Measurements from ENCODE around the gene NENF. TPM values are rescaled to one million over a fixed set of nuclear protein-coding genes. Genes with fewer than 3 reads are reported as not detected.

The NENF gene
- total RNA-seq, 2 experiments from 2014 or later = 21.2 to 22.4 TPM

GRCh38 chr1:212452323-212453155 lies 19.8 kb downstream of the NENF start:
- H3K27ac Mint-ChIP-seq = no peak overlapping the region
- no peaks in the 10 kb centered on the region for H3K9me3 Mint-ChIP-seq
- Histone ChIP-seq H3K9me3 (ENCODE audit: control insufficient read depth in 1 of 2, insufficient read depth in 1 of 2, low read length in 2 of 2) (no peaks in the 10 kb centered on the region), H3K4me1 (ENCODE audit: insufficient read depth, low read length) (peaks cover 5% of the 10 kb centered on the region), H3K27ac (ENCODE audit: low read depth in 1 of 2, low read length in 2 of 2) (no peak overlapping the region), H3K4me3 (ENCODE audit: low read length) (no peak overlapping the region), H3K36me3 (ENCODE audit: insufficient read depth, low read length) (no peaks in the 10 kb centered on the region), H3K27me3 (ENCODE audit: control insufficient read depth in 1 of 2, insufficient read depth in 2 of 2, low read length in 2 of 2) (no peaks in the 10 kb centered on the region)
- peaks cover 1% of the 10 kb centered on the region for H3K4me1 Mint-ChIP-seq (ENCODE audit: low read depth)
- ATAC-seq (ENCODE audit: poor library complexity) (no peak), DNase-seq (no peak)
- H3K36me3 Mint-ChIP-seq (ENCODE audit: low read depth) = no peaks in the 10 kb centered on the region
- TF ChIP-seq CTCF (IDR thresholded peaks at IDR 0.05) = no peak
- CTCF ChIA-PET = no interaction called here
- H3K4me3 Mint-ChIP-seq = no peak overlapping the region
- POLR2A ChIA-PET = interaction anchor here (0.6 kb wide), 1 partner anchor 14 kb away, joined by 5 read pairs; no protein-coding TSS in a partner anchor
- intact Hi-C loops (cut with DNase I, micrococcal nuclease) = no loop called here
- no peaks in the 10 kb centered on the region for H3K27me3 Mint-ChIP-seq

- Mint-ChIP-seq H3K27ac (no peak overlapping the region), H3K36me3 (ENCODE audit: low read depth) (no peaks in the 10 kb centered on the region), H3K4me1 (ENCODE audit: low read depth) (peaks cover 7% of the 10 kb centered on the region), H3K4me3 (no peak overlapping the region), H3K27me3 (no peaks in the 10 kb centered on the region), H3K9me3 (no peaks in the 10 kb centered on the region)
- Histone ChIP-seq H3K4me1 (ENCODE audit: insufficient read depth, low read length) (peaks cover 5% of the 10 kb centered on the region), H3K27ac (ENCODE audit: low read depth in 1 of 2, low read length in 2 of 2) (no peak overlapping the region), H3K4me3 (ENCODE audit: low read length) (no peak overlapping the region), H3K27me3 (ENCODE audit: control insufficient read depth in 1 of 2, insufficient read depth in 2 of 2, low read length in 2 of 2) (no peaks in the 10 kb centered on the region), H3K9me3 (ENCODE audit: control insufficient read depth in 1 of 2, insufficient read depth in 1 of 2, low read length in 2 of 2) (no peaks in the 10 kb centered on the region), H3K36me3 (ENCODE audit: insufficient read depth, low read length) (no peaks in the 10 kb centered on the region)
- POLR2A ChIA-PET = no interaction called here
- CTCF ChIA-PET = no interaction called here
- no peak for TF ChIP-seq CTCF (IDR thresholded peaks at IDR 0.05)
- DNase-seq (no peak), ATAC-seq (ENCODE audit: poor library complexity) (no peak)
- intact Hi-C loops (cut with DNase I, micrococcal nuclease) = no loop called here
Observed at GRCh38 chr1:212453156-212453857, 20.6 kb downstream of the NENF start.

DNA sequence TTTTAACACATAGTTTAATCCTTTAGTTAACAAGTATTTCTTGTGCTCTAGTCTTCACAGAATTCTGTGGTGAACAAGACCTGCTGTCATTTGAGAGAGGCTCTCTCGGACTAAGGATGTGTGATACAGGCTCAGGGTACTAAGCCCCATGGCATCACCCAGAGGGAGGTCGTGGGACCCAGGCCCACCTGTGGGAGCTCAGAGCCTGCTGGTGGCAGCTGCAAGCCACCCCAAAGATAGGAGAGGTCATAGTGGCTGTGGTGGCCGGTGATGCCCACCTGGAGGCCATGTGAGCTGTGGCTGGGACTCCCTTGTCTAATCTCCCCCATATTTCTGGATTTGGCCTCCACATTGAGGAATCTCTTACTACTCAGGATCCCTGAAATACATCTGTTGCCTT lies 22.0 kb downstream of the NENF start:
- no peaks in the 10 kb centered on the region for H3K9me3 Mint-ChIP-seq
- no peak overlapping the region for H3K27ac Mint-ChIP-seq
- H3K4me3 ChIP-seq (ENCODE audit: low read length) = no peak overlapping the region
- intact Hi-C loops (cut with DNase I, micrococcal nuclease) = loop anchor here (2.0 to 5.0 kb wide), 4 partner anchors 87 to 543 kb away; no protein-coding TSS in a partner anchor
- CTCF ChIA-PET = interaction anchor here (1.7 to 4.7 kb wide), 3 partner anchors 383 to 756 kb away, joined by 15 to 43 read pairs (median 17); no protein-coding TSS in a partner anchor
- no peak overlapping the region for H3K27ac ChIP-seq (ENCODE audit: low read depth in 1 of 2, low read length in 2 of 2)
- H3K27me3 ChIP-seq (ENCODE audit: control insufficient read depth in 1 of 2, insufficient read depth in 2 of 2, low read length in 2 of 2) = no peaks in the 10 kb centered on the region
- POLR2A ChIA-PET = no interaction called here
- H3K4me3 Mint-ChIP-seq = no peak overlapping the region
- ATAC-seq (ENCODE audit: poor library complexity) = no peak
- no peaks in the 10 kb centered on the region for H3K36me3 Mint-ChIP-seq (ENCODE audit: low read depth)
- no peaks in the 10 kb centered on the region for H3K9me3 ChIP-seq (ENCODE audit: control insufficient read depth in 1 of 2, insufficient read depth in 1 of 2, low read length in 2 of 2)
- no peak for TF ChIP-seq CTCF (IDR thresholded peaks at IDR 0.05)
- H3K36me3 ChIP-seq (ENCODE audit: insufficient read depth, low read length) = no peaks in the 10 kb centered on the region
- H3K4me1 ChIP-seq (ENCODE audit: insufficient read depth, low read length) = peaks cover 5% of the 10 kb centered on the region
- H3K27me3 Mint-ChIP-seq = no peaks in the 10 kb centered on the region
- H3K4me1 Mint-ChIP-seq (ENCODE audit: low read depth) = peaks cover 7% of the 10 kb centered on the region
- DNase-seq = no peak
